ENCODE data around the gene IFT172.

The IFT172 gene

GRCh38 chr2:27420996-27421395 is 68.5 kb downstream of the IFT172 start:
- no peak for DNase-seq

GRCh38 chr2:27416151-27416550 is 73.4 kb downstream of the IFT172 start:
- no peak for DNase-seq

- DNase-seq: no peak
Measured at GRCh38 chr2:27412419-27413152, 77.0 kb downstream of the IFT172 start.

GRCh38 chr2:27409321-27410073 is 80.0 kb downstream of the IFT172 start, which contains the start of gene PPM1G:
Gene PPM1G (minus strand): TSS chr2:27409591. CDS start chr2:27409422, 169 bp downstream.
- DNase-seq: peak; percentile 96

- DNase-seq: peak; percentile 12
Measured at GRCh38 chr2:27408601-27409320, 80.8 kb downstream of the IFT172 start.

- DNase-seq: peak; percentile 70
Measured at GRCh38 chr2:27407798-27408491, 81.6 kb downstream of the IFT172 start.

- DNase-seq: no peak
Measured at GRCh38 chr2:27400348-27401135, 89.0 kb downstream of the IFT172 start.

GRCh38 chr2:27398962-27399361 is 90.6 kb downstream of the IFT172 start:
- DNase-seq: no peak
